Measurements from ENCODE around the gene TSPO2. TPM values are rescaled to one million over a fixed set of nuclear protein-coding genes. Genes with fewer than 3 reads are reported as not detected.
A peak's percentile ranks its signal among the peaks of the same experiment; 100 is the strongest.

The TSPO2 gene
- total and polyA plus RNA-seq, 9 of the 15 experiments (the other 6 are each of a cell fraction or from before 2014, with no cell fraction given) = not detected

- TF ChIP-seq MAFK (IDR thresholded peaks at IDR 0.05; ENCODE audit: low read length) (no peak), NELFE (IDR thresholded peaks at IDR 0.05; ENCODE audit: insufficient read depth, insufficient read length) (peak; percentile 50), KAT2B (IDR thresholded peaks at IDR 0.05; ENCODE audit: low read depth, low read length) (no peak), NR3C1 (CRISPR knock-in tag; IDR thresholded peaks at IDR 0.05) (no peak), ZKSCAN8 (CRISPR knock-in tag; IDR thresholded peaks at IDR 0.05) (no peak), HSF4 (CRISPR knock-in tag; IDR thresholded peaks at IDR 0.05; ENCODE audit: borderline replicate concordance) (no peak), KLF13 (tag; IDR thresholded peaks at IDR 0.05; ENCODE audit: borderline replicate concordance, low read depth) (no peak), MLLT1 (IDR thresholded peaks at IDR 0.05) (no peak), ZNF592 (IDR thresholded peaks at IDR 0.05) (no peak), HOMEZ (CRISPR knock-in tag; IDR thresholded peaks at IDR 0.05) (peak; percentile 81; the same call in 1 of the 2 replicates), GABPB1 (CRISPR knock-in tag; IDR thresholded peaks at IDR 0.05) (peak; percentile 62; the same call in 1 of the 2 replicates), ZNF175 (CRISPR knock-in tag; IDR thresholded peaks at IDR 0.05; ENCODE audit: low read depth) (peak; percentile 19; the same call in 1 of the 2 replicates), ETV5 (CRISPR knock-in tag; IDR thresholded peaks at IDR 0.05; ENCODE audit: low read depth) (0 out of 2 replicates have a peak, but pooled peaks have one; percentile 18), ZNF589 (CRISPR knock-in tag; IDR thresholded peaks at IDR 0.05; ENCODE audit: low read depth) (no peak; the same call in 1 of the 2 replicates), MLX (CRISPR knock-in tag; conservative IDR thresholded peaks at IDR 0.05) (no peak; a peak in 1 of 4 replicates), SPI1 (IDR thresholded peaks at IDR 0.05; ENCODE audit: borderline replicate concordance, low read depth, low read length) (peak; percentile 60; the same call in 1 of the 2 replicates), MCM3 (IDR thresholded peaks at IDR 0.05) (no peak), RBBP5 (IDR thresholded peaks at IDR 0.05; ENCODE audit: borderline replicate concordance, insufficient read depth, low read length, poor library complexity, severe bottlenecking) (peak; percentile 68), ZNF239 (CRISPR knock-in tag; IDR thresholded peaks at IDR 0.05) (no peak)
These were observed 31.1 kb downstream of the TSPO2 start (continued) for GRCh38 chr6:41073203-41073967.

Data from K562 (cell line).